Measurements from ENCODE around the gene IL1RAP.

The IL1RAP gene

DNA sequence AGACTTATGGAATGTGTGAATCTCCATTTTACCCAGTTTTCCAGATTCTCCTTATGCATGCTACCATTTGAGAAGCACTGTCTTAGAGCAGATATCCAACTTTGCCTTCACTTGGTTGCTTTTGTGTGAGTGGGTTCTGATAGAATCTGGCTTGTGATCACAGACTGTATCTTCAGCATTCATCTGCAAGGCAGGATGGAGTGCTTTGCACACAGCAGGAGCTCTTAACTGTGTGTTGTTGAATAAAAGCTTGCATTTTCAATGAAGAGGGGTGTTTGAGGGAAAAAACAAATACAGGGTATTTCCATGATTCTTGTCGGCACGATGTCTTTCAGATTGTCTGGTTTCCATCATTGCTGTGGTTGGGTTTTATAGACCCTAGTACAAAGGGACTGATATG lies 24.4 kb downstream of the IL1RAP start:
- Mint-ChIP-seq H3K4me3 (no peak overlapping the region), H3K36me3 (ENCODE audit: low read depth) (no peaks in the 10 kb centered on the region), H3K27me3 (ENCODE audit: low read depth, poor library complexity) (no peaks in the 10 kb centered on the region), H3K27ac (no peak overlapping the region), H3K4me1 (peaks cover 62% of the 10 kb centered on the region), H3K9me3 (no peaks in the 10 kb centered on the region)
- no peak for TF ChIP-seq CTCF (IDR thresholded peaks at IDR 0.05)
- no peak for DNase-seq

DNA sequence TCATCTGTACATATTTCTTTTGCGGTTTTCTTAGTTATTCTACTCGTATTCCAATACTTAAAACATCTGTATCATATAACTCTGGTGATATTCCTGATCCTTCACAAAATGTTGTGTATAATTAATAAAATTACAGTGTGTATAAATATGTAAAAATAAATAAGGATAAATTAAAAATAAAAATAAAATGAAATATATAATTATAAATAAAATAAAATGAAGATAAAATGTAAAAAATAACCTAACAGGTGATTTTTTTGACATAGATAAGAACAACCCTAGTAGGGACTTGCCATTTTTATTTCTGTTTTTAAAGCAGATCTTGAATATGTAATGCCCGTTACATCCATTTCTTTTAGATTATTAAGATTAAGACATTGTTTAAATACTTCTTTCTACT lies 25.6 kb downstream of the IL1RAP start:
- Mint-ChIP-seq H3K27ac (no peak overlapping the region), H3K4me1 (peaks cover 53% of the 10 kb centered on the region), H3K4me3 (no peak overlapping the region), H3K9me3 (no peaks in the 10 kb centered on the region), H3K36me3 (ENCODE audit: low read depth) (no peaks in the 10 kb centered on the region), H3K27me3 (ENCODE audit: low read depth, poor library complexity) (no peaks in the 10 kb centered on the region)
- no peak for TF ChIP-seq CTCF (IDR thresholded peaks at IDR 0.05)
- no peak for DNase-seq

DNA sequence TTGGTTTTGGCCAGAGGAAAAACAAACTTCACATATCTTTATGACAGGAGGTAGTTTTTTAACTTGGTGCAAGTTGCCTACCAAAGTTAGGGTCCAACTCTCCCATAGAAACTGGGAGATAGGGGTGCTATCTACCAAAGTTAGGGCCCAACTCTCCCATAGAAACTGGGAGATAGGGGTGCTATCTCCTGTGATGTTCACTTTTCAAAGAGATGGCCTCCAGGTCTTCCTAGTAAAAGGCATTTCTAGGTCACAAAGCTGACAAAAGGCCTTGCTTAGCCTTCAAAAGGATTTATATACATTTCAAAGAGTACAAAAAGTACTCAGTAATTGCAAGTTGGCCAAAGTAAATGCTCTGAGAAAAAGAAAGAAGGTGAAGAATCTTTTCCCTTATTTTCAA lies 27.1 kb downstream of the IL1RAP start:
- no peaks in the 10 kb centered on the region for H3K36me3 Mint-ChIP-seq (ENCODE audit: low read depth)
- H3K27ac Mint-ChIP-seq: no peak overlapping the region

GRCh38 chr3:190541560-190541959 lies 27.7 kb downstream of the IL1RAP start:
- Mint-ChIP-seq H3K4me3 (no peak overlapping the region), H3K27me3 (ENCODE audit: low read depth, poor library complexity) (no peaks in the 10 kb centered on the region)

More for the DNA sequence above, 27.1 kb downstream of the IL1RAP start:
- peaks cover 40% of the 10 kb centered on the region for H3K4me1 Mint-ChIP-seq
- H3K4me3 Mint-ChIP-seq: no peak overlapping the region
- no peak for DNase-seq
- H3K27me3 Mint-ChIP-seq (ENCODE audit: low read depth, poor library complexity): no peaks in the 10 kb centered on the region
- no peaks in the 10 kb centered on the region for H3K9me3 Mint-ChIP-seq
- TF ChIP-seq CTCF (IDR thresholded peaks at IDR 0.05): no peak

GRCh38 chr3:190542846-190543245 lies 29.0 kb downstream of the IL1RAP start:
- Mint-ChIP-seq H3K9me3 (no peaks in the 10 kb centered on the region), H3K36me3 (ENCODE audit: low read depth) (no peaks in the 10 kb centered on the region), H3K4me1 (peaks cover 34% of the 10 kb centered on the region), H3K27ac (no peak overlapping the region), H3K27me3 (ENCODE audit: low read depth, poor library complexity) (no peaks in the 10 kb centered on the region), H3K4me3 (no peak overlapping the region)
- DNase-seq: no peak
- no peak for TF ChIP-seq CTCF (IDR thresholded peaks at IDR 0.05)

More at GRCh38 chr3:190541560-190541959, 27.7 kb downstream of the IL1RAP start:
- no peaks in the 10 kb centered on the region for H3K36me3 Mint-ChIP-seq (ENCODE audit: low read depth)
- no peaks in the 10 kb centered on the region for H3K9me3 Mint-ChIP-seq
- no peak for DNase-seq
- TF ChIP-seq CTCF (IDR thresholded peaks at IDR 0.05): no peak
- no peak overlapping the region for H3K27ac Mint-ChIP-seq
- peaks cover 34% of the 10 kb centered on the region for H3K4me1 Mint-ChIP-seq

- no peak overlapping the region for H3K27ac Mint-ChIP-seq
- no peaks in the 10 kb centered on the region for H3K27me3 Mint-ChIP-seq (ENCODE audit: low read depth, poor library complexity)
- no peak for DNase-seq
- peaks cover 34% of the 10 kb centered on the region for H3K4me1 Mint-ChIP-seq
- no peaks in the 10 kb centered on the region for H3K9me3 Mint-ChIP-seq
- no peak for TF ChIP-seq CTCF (IDR thresholded peaks at IDR 0.05)
- no peak overlapping the region for H3K4me3 Mint-ChIP-seq
- H3K36me3 Mint-ChIP-seq (ENCODE audit: low read depth): no peaks in the 10 kb centered on the region
Observed at GRCh38 chr3:190543671-190544070, 29.8 kb downstream of the IL1RAP start.

All from nephron progenitor cell (in vitro differentiated cells).